ENCODE results near the gene NTN1. TPM values are rescaled to one million over a fixed set of nuclear protein-coding genes. Genes with fewer than 3 reads are reported as not detected.

The NTN1 gene
- total RNA-seq, 2 donors from 2014 or later: 17.0 to 40.4 TPM

GRCh38 chr17:9283909-9284308 is 262.6 kb downstream of the NTN1 start:
- no peak overlapping the region for H3K27ac Mint-ChIP-seq
- peaks cover 6% of the 10 kb centered on the region for H3K9me3 Mint-ChIP-seq
- no peak for DNase-seq
- no peaks in the 10 kb centered on the region for H3K36me3 Mint-ChIP-seq (ENCODE audit: low read depth)
- H3K4me3 Mint-ChIP-seq: no peak overlapping the region
- H3K27me3 ChIP-seq (ENCODE audit: control insufficient read depth, insufficient read depth, low read length, poor library complexity, severe bottlenecking): no peaks in the 10 kb centered on the region
- no peak overlapping the region for H3K9ac ChIP-seq (ENCODE audit: extremely low read depth, low read length, poor library complexity, severe bottlenecking)
- H3K9me3 ChIP-seq (ENCODE audit: control insufficient read depth, low read length): no peaks in the 10 kb centered on the region
- no peaks in the 10 kb centered on the region for H3K27me3 Mint-ChIP-seq (ENCODE audit: insufficient read depth)
- TF ChIP-seq CTCF (conservative IDR thresholded peaks at IDR 0.05): no peak
- peaks cover 24% of the 10 kb centered on the region for H3K4me1 Mint-ChIP-seq
- H3K27ac ChIP-seq (ENCODE audit: low read depth, low read length): no peak overlapping the region
- 88 to 100% methylated on average over 1 to 2 of the region's 2 CpGs for WGBS, 2 experiments (ENCODE audit: insufficient coverage in 1 of 2, insufficient read length in 1 of 2)
- H3K36me3 ChIP-seq (ENCODE audit: control insufficient read depth, insufficient read depth, low read length): no peaks in the 10 kb centered on the region
- H3K4me3 ChIP-seq (ENCODE audit: low read length): no peak overlapping the region
- no peaks in the 10 kb centered on the region for H3K4me1 ChIP-seq (ENCODE audit: control insufficient read depth, insufficient read depth, low read length)

GRCh38 chr17:9284884-9285283 is 263.6 kb downstream of the NTN1 start:
- no peak overlapping the region for H3K4me3 ChIP-seq (ENCODE audit: low read length)
- H3K9ac ChIP-seq (ENCODE audit: extremely low read depth, low read length, poor library complexity, severe bottlenecking): no peak overlapping the region
- Mint-ChIP-seq H3K27ac (peak overlapping the region; percentile 46), H3K9me3 (peaks cover 10% of the 10 kb centered on the region), H3K4me3 (no peak overlapping the region), H3K27me3 (ENCODE audit: insufficient read depth) (no peaks in the 10 kb centered on the region), H3K4me1 (peaks cover 29% of the 10 kb centered on the region), H3K36me3 (ENCODE audit: low read depth) (no peaks in the 10 kb centered on the region)
- H3K9me3 ChIP-seq (ENCODE audit: control insufficient read depth, low read length): no peaks in the 10 kb centered on the region
- TF ChIP-seq CTCF (conservative IDR thresholded peaks at IDR 0.05): no peak
- H3K36me3 ChIP-seq (ENCODE audit: control insufficient read depth, insufficient read depth, low read length): no peaks in the 10 kb centered on the region
- DNase-seq: peak; percentile 61
- no peak overlapping the region for H3K27ac ChIP-seq (ENCODE audit: low read depth, low read length)
- 76 to 87% methylated on average over 2 to 4 of the region's 4 CpGs for whole genome bisulfite sequencing, 2 experiments (ENCODE audit: insufficient coverage in 1 of 2, insufficient read length in 1 of 2)
- H3K27me3 ChIP-seq (ENCODE audit: control insufficient read depth, insufficient read depth, low read length, poor library complexity, severe bottlenecking): no peaks in the 10 kb centered on the region
- no peaks in the 10 kb centered on the region for H3K4me1 ChIP-seq (ENCODE audit: control insufficient read depth, insufficient read depth, low read length)

GRCh38 chr17:9285602-9286427 is 264.5 kb downstream of the NTN1 start:
- Mint-ChIP-seq H3K4me1 (peaks cover 32% of the 10 kb centered on the region), H3K27me3 (ENCODE audit: insufficient read depth) (no peaks in the 10 kb centered on the region), H3K9me3 (peaks cover 10% of the 10 kb centered on the region), H3K4me3 (no peak overlapping the region), H3K27ac (peak overlapping the region; percentile 50), H3K36me3 (ENCODE audit: low read depth) (no peaks in the 10 kb centered on the region)
- WGBS, 2 experiments (ENCODE audit: insufficient coverage in 1 of 2, insufficient read length in 1 of 2): 92 to 97% methylated on average over 12 to 14 of the region's 14 CpGs
- Histone ChIP-seq H3K9me3 (ENCODE audit: control insufficient read depth, low read length) (no peaks in the 10 kb centered on the region), H3K36me3 (ENCODE audit: control insufficient read depth, insufficient read depth, low read length) (no peaks in the 10 kb centered on the region), H3K27ac (ENCODE audit: low read depth, low read length) (no peak overlapping the region), H3K4me1 (ENCODE audit: control insufficient read depth, insufficient read depth, low read length) (no peaks in the 10 kb centered on the region), H3K9ac (ENCODE audit: extremely low read depth, low read length, poor library complexity, severe bottlenecking) (no peak overlapping the region), H3K4me3 (ENCODE audit: low read length) (no peak overlapping the region), H3K27me3 (ENCODE audit: control insufficient read depth, insufficient read depth, low read length, poor library complexity, severe bottlenecking) (no peaks in the 10 kb centered on the region)
- no peak for TF ChIP-seq CTCF (conservative IDR thresholded peaks at IDR 0.05)
- DNase-seq: peak; percentile 32
